IMR-90 (cell line): Measurements from ENCODE around the gene ST6GALNAC3.

Experiments
- BHLHE40 ChIP-seq: fragments of 150-350 bp; IDR thresholded peaks from 2 replicates; pipeline ENCODE4 v1.6.1; 2016; ENCODE audit warnings: mild to moderate bottlenecking, low read depth, low read length
- CEBPB ChIP-seq: IDR thresholded peaks from 2 replicates; pipeline ENCODE4 v1.6.1; 2012; ENCODE audit warnings: low read depth, low read length, improper control_type of control experiment
- CHD1 ChIP-seq: IDR thresholded peaks from 2 replicates; pipeline ENCODE4 v1.6.1; 2012; ENCODE audit warnings: low read depth, low read length, improper control_type of control experiment
- FOS ChIP-seq: fragments of 150-350 bp; IDR thresholded peaks from 2 replicates; pipeline ENCODE4 v1.6.1; 2016; ENCODE audit warnings: low read depth, low read length
- MAFK ChIP-seq: IDR thresholded peaks from 2 replicates; pipeline ENCODE4 v1.6.1; 2012; ENCODE audit warnings: low read depth, low read length, improper control_type of control experiment
- MAZ ChIP-seq: IDR thresholded peaks from 2 replicates; pipeline ENCODE4 v1.6.1; 2012; ENCODE audit warnings: low read depth, mild to moderate bottlenecking, low read length, improper control_type of control experiment, moderate library complexity, borderline replicate concordance
- MXI1 ChIP-seq: IDR thresholded peaks from 2 replicates; pipeline ENCODE4 v1.6.1; 2012; ENCODE audit warnings: low read depth, mild to moderate bottlenecking, low read length, moderate library complexity, borderline replicate concordance
- POLR2A ChIP-seq: IDR thresholded peaks from 2 replicates; pipeline ENCODE4 v1.6.1; 2012; ENCODE audit warnings: mild to moderate bottlenecking, low read depth, low read length
- RAD21 ChIP-seq: IDR thresholded peaks from 2 replicates; pipeline ENCODE4 v1.6.1; 2012; ENCODE audit warnings: low read length, improper control_type of control experiment
- SMC3 ChIP-seq: fragments of 150-350 bp; IDR thresholded peaks from 2 replicates; pipeline ENCODE4 v1.6.1; 2016; ENCODE audit warnings: low read depth, mild to moderate bottlenecking, antibody characterized with exemption, low read length, moderate library complexity
- TF ChIP-seq, protein P1 (sequence below): conservative IDR thresholded peaks from 2 replicates; pipeline ENCODE4 v1.5.1; 2012; ENCODE audit warnings: mild to moderate bottlenecking, low read depth, low read length, improper control_type of control experiment
- TF ChIP-seq, protein P2 (sequence below): fragments of 150-350 bp; IDR thresholded peaks from 2 replicates; pipeline ENCODE4 v1.6.1; 2017; ENCODE audit warnings: mild to moderate bottlenecking, antibody characterized with exemption, low read length, low read depth
- TF ChIP-seq, protein P3 (sequence below): fragments of 150-350 bp; IDR thresholded peaks from 2 replicates; pipeline ENCODE4 v1.6.1; 2016; ENCODE audit warnings: low read depth, mild to moderate bottlenecking, low read length, moderate library complexity, borderline replicate concordance

DNA sequence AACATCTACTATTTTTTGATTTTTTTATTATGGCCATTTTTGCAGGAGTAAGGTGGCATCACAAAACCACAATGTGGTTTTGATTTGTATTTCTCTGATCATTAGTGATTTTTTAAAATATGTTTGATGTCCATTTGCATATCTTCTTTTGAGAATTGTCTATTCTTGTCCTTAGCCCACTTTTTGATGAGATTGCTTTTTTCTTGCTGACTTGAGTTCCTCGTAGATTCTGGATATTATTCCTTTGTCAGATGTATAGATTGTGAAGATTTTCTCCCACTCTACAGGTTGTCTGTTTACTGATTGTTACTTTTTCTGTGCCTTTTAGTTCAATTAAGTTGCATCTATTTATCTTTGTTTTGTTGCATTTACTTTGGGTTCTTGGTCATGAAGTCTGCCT is 375.7 kb downstream of the ST6GALNAC3 start:
- TF ChIP-seq, protein P1, sequence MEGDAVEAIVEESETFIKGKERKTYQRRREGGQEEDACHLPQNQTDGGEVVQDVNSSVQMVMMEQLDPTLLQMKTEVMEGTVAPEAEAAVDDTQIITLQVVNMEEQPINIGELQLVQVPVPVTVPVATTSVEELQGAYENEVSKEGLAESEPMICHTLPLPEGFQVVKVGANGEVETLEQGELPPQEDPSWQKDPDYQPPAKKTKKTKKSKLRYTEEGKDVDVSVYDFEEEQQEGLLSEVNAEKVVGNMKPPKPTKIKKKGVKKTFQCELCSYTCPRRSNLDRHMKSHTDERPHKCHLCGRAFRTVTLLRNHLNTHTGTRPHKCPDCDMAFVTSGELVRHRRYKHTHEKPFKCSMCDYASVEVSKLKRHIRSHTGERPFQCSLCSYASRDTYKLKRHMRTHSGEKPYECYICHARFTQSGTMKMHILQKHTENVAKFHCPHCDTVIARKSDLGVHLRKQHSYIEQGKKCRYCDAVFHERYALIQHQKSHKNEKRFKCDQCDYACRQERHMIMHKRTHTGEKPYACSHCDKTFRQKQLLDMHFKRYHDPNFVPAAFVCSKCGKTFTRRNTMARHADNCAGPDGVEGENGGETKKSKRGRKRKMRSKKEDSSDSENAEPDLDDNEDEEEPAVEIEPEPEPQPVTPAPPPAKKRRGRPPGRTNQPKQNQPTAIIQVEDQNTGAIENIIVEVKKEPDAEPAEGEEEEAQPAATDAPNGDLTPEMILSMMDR = no peak
- TF ChIP-seq CEBPB (no peak), RAD21 (no peak), POLR2A (no peak), BHLHE40 (no peak), SMC3 (no peak), MAFK (0 out of 2 replicates have a peak, but pooled peaks have one; percentile 17), MAZ (no peak), FOS (no peak), CHD1 (no peak), MXI1 (no peak)
- TF ChIP-seq, protein P2, sequence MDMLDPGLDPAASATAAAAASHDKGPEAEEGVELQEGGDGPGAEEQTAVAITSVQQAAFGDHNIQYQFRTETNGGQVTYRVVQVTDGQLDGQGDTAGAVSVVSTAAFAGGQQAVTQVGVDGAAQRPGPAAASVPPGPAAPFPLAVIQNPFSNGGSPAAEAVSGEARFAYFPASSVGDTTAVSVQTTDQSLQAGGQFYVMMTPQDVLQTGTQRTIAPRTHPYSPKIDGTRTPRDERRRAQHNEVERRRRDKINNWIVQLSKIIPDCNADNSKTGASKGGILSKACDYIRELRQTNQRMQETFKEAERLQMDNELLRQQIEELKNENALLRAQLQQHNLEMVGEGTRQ = no peak
- TF ChIP-seq, protein P3, sequence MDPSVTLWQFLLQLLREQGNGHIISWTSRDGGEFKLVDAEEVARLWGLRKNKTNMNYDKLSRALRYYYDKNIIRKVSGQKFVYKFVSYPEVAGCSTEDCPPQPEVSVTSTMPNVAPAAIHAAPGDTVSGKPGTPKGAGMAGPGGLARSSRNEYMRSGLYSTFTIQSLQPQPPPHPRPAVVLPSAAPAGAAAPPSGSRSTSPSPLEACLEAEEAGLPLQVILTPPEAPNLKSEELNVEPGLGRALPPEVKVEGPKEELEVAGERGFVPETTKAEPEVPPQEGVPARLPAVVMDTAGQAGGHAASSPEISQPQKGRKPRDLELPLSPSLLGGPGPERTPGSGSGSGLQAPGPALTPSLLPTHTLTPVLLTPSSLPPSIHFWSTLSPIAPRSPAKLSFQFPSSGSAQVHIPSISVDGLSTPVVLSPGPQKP = no peak
